ENCODE measurements around the gene ADGRG1. TPM values are rescaled to one million over a fixed set of nuclear protein-coding genes. Genes with fewer than 3 reads are reported as not detected.

ADGRG1 gene
- total RNA-seq, 1 donor from 2014 or later, result 4.8 TPM

- Mint-ChIP-seq H3K36me3 (ENCODE audit: unreplicated experiment) (no peaks in the 10 kb centered on the region), H3K4me1 (ENCODE audit: unreplicated experiment) (no peaks in the 10 kb centered on the region), H3K4me3 (ENCODE audit: unreplicated experiment) (no peak overlapping the region), H3K27ac (ENCODE audit: unreplicated experiment) (no peak overlapping the region), H3K27me3 (ENCODE audit: unreplicated experiment) (peaks cover 24% of the 10 kb centered on the region), H3K9me3 (ENCODE audit: unreplicated experiment) (no peaks in the 10 kb centered on the region)
- no peak for DNase-seq (ENCODE audit: extremely low spot score, unreplicated experiment)
- no peak for TF ChIP-seq CTCF (IDR thresholded peaks at IDR 0.05)
Measured at GRCh38 chr16:57692636-57693035, 64.2 kb downstream of the ADGRG1 start.

GRCh38 chr16:57693550-57693949 lies 65.1 kb downstream of the ADGRG1 start:
- Mint-ChIP-seq H3K27ac (ENCODE audit: unreplicated experiment) (no peak overlapping the region), H3K4me3 (ENCODE audit: unreplicated experiment) (no peak overlapping the region), H3K27me3 (ENCODE audit: unreplicated experiment) (peaks cover 16% of the 10 kb centered on the region), H3K4me1 (ENCODE audit: unreplicated experiment) (no peaks in the 10 kb centered on the region), H3K9me3 (ENCODE audit: unreplicated experiment) (no peaks in the 10 kb centered on the region), H3K36me3 (ENCODE audit: unreplicated experiment) (no peaks in the 10 kb centered on the region)
- TF ChIP-seq CTCF (IDR thresholded peaks at IDR 0.05), result no peak
- DNase-seq (ENCODE audit: extremely low spot score, unreplicated experiment), result no peak

- Mint-ChIP-seq H3K27ac (ENCODE audit: unreplicated experiment) (no peak overlapping the region), H3K36me3 (ENCODE audit: unreplicated experiment) (no peaks in the 10 kb centered on the region), H3K4me1 (ENCODE audit: unreplicated experiment) (no peaks in the 10 kb centered on the region), H3K9me3 (ENCODE audit: unreplicated experiment) (no peaks in the 10 kb centered on the region), H3K27me3 (ENCODE audit: unreplicated experiment) (peaks cover 12% of the 10 kb centered on the region), H3K4me3 (ENCODE audit: unreplicated experiment) (no peak overlapping the region)
- TF ChIP-seq CTCF (IDR thresholded peaks at IDR 0.05), result no peak
- DNase-seq (ENCODE audit: extremely low spot score, unreplicated experiment), result no peak
Measured at GRCh38 chr16:57694231-57694724, 65.8 kb downstream of the ADGRG1 start.

GRCh38 chr16:57694725-57695679 lies 66.6 kb downstream of the ADGRG1 start, which contains the start of gene DRC7:
Gene DRC7 (plus strand): TSS chr16:57694806. CDS start chr16:57697950, 3,144 bp downstream.
- no peak for TF ChIP-seq CTCF (IDR thresholded peaks at IDR 0.05)
- peaks cover 11% of the 10 kb centered on the region for H3K27me3 Mint-ChIP-seq (ENCODE audit: unreplicated experiment)
- H3K36me3 Mint-ChIP-seq (ENCODE audit: unreplicated experiment), result no peaks in the 10 kb centered on the region
- DNase-seq (ENCODE audit: extremely low spot score, unreplicated experiment), result no peak
- H3K27ac Mint-ChIP-seq (ENCODE audit: unreplicated experiment), result no peak within 1 kb of the TSS
- no peaks in the 10 kb centered on the region for H3K9me3 Mint-ChIP-seq (ENCODE audit: unreplicated experiment)
- peak within 1 kb of the TSS; percentile 57 for H3K4me3 Mint-ChIP-seq (ENCODE audit: unreplicated experiment)
- H3K4me1 Mint-ChIP-seq (ENCODE audit: unreplicated experiment), result no peaks in the 10 kb centered on the region

GRCh38 chr16:57695680-57696069 lies 67.2 kb downstream of the ADGRG1 start:
- Mint-ChIP-seq H3K27ac (ENCODE audit: unreplicated experiment) (no peak overlapping the region), H3K36me3 (ENCODE audit: unreplicated experiment) (no peaks in the 10 kb centered on the region), H3K9me3 (ENCODE audit: unreplicated experiment) (no peaks in the 10 kb centered on the region), H3K4me3 (ENCODE audit: unreplicated experiment) (no peak overlapping the region), H3K4me1 (ENCODE audit: unreplicated experiment) (no peaks in the 10 kb centered on the region), H3K27me3 (ENCODE audit: unreplicated experiment) (peaks cover 7% of the 10 kb centered on the region)
- TF ChIP-seq CTCF (IDR thresholded peaks at IDR 0.05), result no peak
- DNase-seq (ENCODE audit: extremely low spot score, unreplicated experiment), result no peak

Measured in osteocyte (in vitro differentiated cells).